GM12878 (cell line): ENCODE data around the gene DEF6. TPM values are rescaled to one million over a fixed set of nuclear protein-coding genes. Genes with fewer than 3 reads are reported as not detected.
A peak's percentile ranks its signal among the peaks of the same experiment; 100 is the strongest.

Experiments
- ATAC-seq: fragments of 200-7000 bp; cut with Tn5 transposase; 3 replicates; pipeline ENCODE4 v1.9.1; 2020; ENCODE audit warnings: mild to moderate bottlenecking, moderate library complexity
- BruUV-seq: library from RNA; stranded (reverse); fragments of 400-500 nt; replicated peaks from 2 replicates; lab custom pipeline; 2021; lab: Mats Ljungman, UMichigan
- CTCF ChIA-PET: fragments of 300-600 bp; sonication (Branson Sonifier 250); formaldehyde crosslinking; extraction: SDS; loops from one replicate; lab custom pipeline; 2021; ENCODE audit warnings: inconsistent platforms; lab: Yijun Ruan, JAX
- POLR2A ChIA-PET: fragments of 350-600 bp; formaldehyde crosslinking; extraction: SDS; loops from one replicate; lab custom pipeline; 2021; ENCODE audit warnings: inconsistent platforms; lab: Charles Lee
- RAD21 ChIA-PET: fragments of 300-600 bp; sonication (Branson Sonifier 250); formaldehyde crosslinking; loops from one replicate; lab custom pipeline; 2023; ENCODE audit warnings: antibody characterized with exemption; ENCODE audit not compliant: unreplicated experiment; lab: Charles Lee
- SMC1A ChIA-PET: fragments of 300-600 bp; sonication (Branson Sonifier 250); formaldehyde crosslinking; loops from one replicate; lab custom pipeline; 2023; ENCODE audit not compliant: unreplicated experiment, uncharacterized antibody; lab: Charles Lee
- DNase-seq: peaks from one replicate; pipeline ENCODE4 v3.0.0-alpha.2; 2011; ENCODE audit warnings: low read depth, low spot score
- FAIRE-seq: peaks from 3 replicates; lab custom pipeline; 2011; peaks lifted over from hg19 to GRCh38; lab: Jason Lieb, UNC
- H2AFZ ChIP-seq: 2 replicates; pipeline ENCODE4 v1.6.0; 2011; ENCODE audit warnings: low read depth, low read length, control low read depth; ENCODE audit not compliant: control insufficient read depth
- H3K27ac ChIP-seq: 2 replicates; pipeline ENCODE4 v1.5.1; 2011; ENCODE audit warnings: control low read depth; ENCODE audit not compliant: control insufficient read depth, insufficient read depth
- H3K27me3 ChIP-seq, 2 experiments: replicated peaks in 1 of 2; 2 replicates each; pipeline versions ENCODE4 v1.6.0 to v1.6.1; 2011; ENCODE audit warnings: low read length in 1 of 2; ENCODE audit not compliant: control insufficient read depth in 2 of 2, insufficient read depth in 2 of 2
- H3K36me3 ChIP-seq, 2 experiments: 2 replicates each; pipeline ENCODE4 v1.5.1; 2011; ENCODE audit warnings: low read length in 1 of 2; ENCODE audit not compliant: control insufficient read depth in 2 of 2, insufficient read depth in 2 of 2
- H3K4me1 ChIP-seq: 2 replicates; pipeline ENCODE4 v1.6.1; 2011; ENCODE audit warnings: mild to moderate bottlenecking, low read length, moderate library complexity, mixed read lengths; ENCODE audit not compliant: control insufficient read depth, insufficient read depth
- H3K4me2 ChIP-seq: 2 replicates; pipeline ENCODE4 v1.6.0; 2011; ENCODE audit warnings: control low read depth; ENCODE audit not compliant: control insufficient read depth, insufficient read depth
- H3K4me3 ChIP-seq: fragments of 200-600 bp; sonication (generic); 2 replicates; pipeline ENCODE4 v1.5.1; 2016
- H3K79me2 ChIP-seq: 2 replicates; pipeline ENCODE4 v1.6.0; 2011; ENCODE audit warnings: low read length; ENCODE audit not compliant: control insufficient read depth, insufficient read depth
- H3K9ac ChIP-seq: 2 replicates; pipeline ENCODE4 v1.8.0; 2011; ENCODE audit warnings: low read length, control low read depth, mixed read lengths; ENCODE audit not compliant: control insufficient read depth, insufficient read depth
- H3K9me3 ChIP-seq: replicated peaks from 3 replicates; pipeline ENCODE4 v1.5.1; 2011; ENCODE audit warnings: mild to moderate bottlenecking, low read length; ENCODE audit not compliant: control insufficient read depth, insufficient read depth
- H4K20me1 ChIP-seq: 2 replicates; pipeline ENCODE4 v1.6.0; 2011; ENCODE audit not compliant: control insufficient read depth, insufficient read depth
- CREB1 ChIP-seq: IDR thresholded peaks from 2 replicates; pipeline ENCODE4 v1.6.1; 2012; ENCODE audit warnings: low read depth, mild to moderate bottlenecking, inconsistent platforms
- CREM ChIP-seq: IDR thresholded peaks from 2 replicates; pipeline ENCODE4 v1.6.1; 2014; ENCODE audit warnings: antibody characterized with exemption, low read depth
- FOXK2 ChIP-seq: fragments of 450-650 bp; IDR thresholded peaks from 2 replicates; pipeline ENCODE4 v1.6.1; 2017; ENCODE audit warnings: mild to moderate bottlenecking, moderate library complexity
- MEF2A ChIP-seq: IDR thresholded peaks from 2 replicates; pipeline ENCODE4 v1.6.1; 2011; ENCODE audit warnings: low read depth, mild to moderate bottlenecking, low read length, moderate library complexity; ENCODE audit not compliant: insufficient read depth
- NBN ChIP-seq: fragments of 450-650 bp; IDR thresholded peaks from 2 replicates; pipeline ENCODE4 v1.6.1; 2016
- POLR2A ChIP-seq: IDR thresholded peaks from 2 replicates; pipeline ENCODE4 v1.6.1; 2011; ENCODE audit warnings: low read depth, mild to moderate bottlenecking, low read length
- POLR2AphosphoS2 ChIP-seq: IDR thresholded peaks from 2 replicates; pipeline ENCODE4 v1.6.1; 2011; ENCODE audit warnings: low read depth, mild to moderate bottlenecking, low read length, improper control_type of control experiment, moderate library complexity
- RBBP5 ChIP-seq: fragments of 200-600 bp; sonication (generic); conservative IDR thresholded peaks from 2 replicates; pipeline ENCODE4 v1.6.1; 2016
- RFX5 ChIP-seq: IDR thresholded peaks from 2 replicates; pipeline ENCODE4 v1.6.1; 2011; ENCODE audit warnings: low read depth, low read length, improper control_type of control experiment
- SIX5 ChIP-seq: IDR thresholded peaks from 2 replicates; pipeline ENCODE4 v1.6.1; 2011; ENCODE audit warnings: mild to moderate bottlenecking, low read depth, low read length, moderate library complexity; ENCODE audit not compliant: severe bottlenecking
- TCF12 ChIP-seq: IDR thresholded peaks from 2 replicates; pipeline ENCODE4 v1.6.1; 2011; ENCODE audit warnings: low read depth, mild to moderate bottlenecking, low read length
- USF1 ChIP-seq: IDR thresholded peaks from 2 replicates; pipeline ENCODE4 v1.6.1; 2011; ENCODE audit warnings: borderline replicate concordance, low read depth, mild to moderate bottlenecking, moderate library complexity, mixed read lengths, low read length; ENCODE audit not compliant: insufficient read depth; ENCODE audit errors: extremely low read length
- WGBS: methylation state at CpG from one replicate; pipeline ENCODE4 v1.1.6; 2016; ENCODE audit warnings: low lambda C conversion rate; ENCODE audit not compliant: insufficient replicate concordance, insufficient coverage; ENCODE audit errors: missing lambda C conversion rate; 5-methylcytosine and 5-hydroxymethylcytosine counted together
- in situ Hi-C: fragments of 300-500 bp; cut with MboI; formaldehyde crosslinking; loops from 9 replicates; pipeline ENCODE4 v1.14.3; 2018; ENCODE audit warnings: mixed read lengths
- intact Hi-C: fragments of 100-400 bp; cut with micrococcal nuclease; formaldehyde crosslinking; loops from one replicate; pipeline ENCODE4 v1.14.2; 2022; ENCODE audit not compliant: unreplicated experiment
- polyA plus RNA-seq, 11 experiments: library from polyadenylated mRNA; depleted of rRNA in 4 of 11; unstranded in 6 of 11; stranded (reverse) in 5 of 11; fragments of >200 nt; fragmentation: Nextera tagmentation in 4 of 11; fragmentation: Illumina TruSeq in 1 of 11; extraction: Ambion mirVana in 4 of 11; extraction: Trizol in 1 of 11; gene quantifications; 1 replicate in 1 of 11; 2 replicates in 10 of 11; pipeline versions ENCODE4 v1.2.1 to v1.2.3, GENCODE V29; 2011 to 2016; ENCODE audit warnings: inconsistent platforms in 2 of 11, missing spikeins in 2 of 11, low read depth in 1 of 11
- total RNA-seq, 4 experiments: library from RNA; depleted of rRNA in 3 of 4; stranded (reverse); fragments of >200 nt in 3 of 4; fragmentation: Illumina TruSeq in 1 of 4; extraction: Trizol in 1 of 4; gene quantifications; 2 replicates each; pipeline versions ENCODE4 v1.2.1 to v1.2.3, GENCODE V29; 2013 to 2021
- TF ChIP-seq, protein P1 (sequence below): fragments of 450-650 bp; IDR thresholded peaks from 2 replicates; pipeline ENCODE4 v1.6.1; 2017; ENCODE audit warnings: borderline replicate concordance

The DEF6 gene
- total and polyA plus RNA-seq, 10 of the 15 experiments (the other 5 are each of a cell fraction or from before 2014, with no cell fraction given): 3.3 to 69.5 (median 48.8) TPM

GRCh38 chr6:35367646-35368037, 70.0 kb downstream of the DEF6 start:
- Histone ChIP-seq H4K20me1 (no peaks in the 10 kb centered on the region), H3K9me3 (no peaks in the 10 kb centered on the region), H3K4me3 (no peak overlapping the region), H3K36me3 (no peaks in the 10 kb centered on the region; a peak in 1 of 4 replicates), H3K4me1 (peaks cover 48% of the 10 kb centered on the region), H3K4me2 (no peak overlapping the region), H3K9ac (no peak overlapping the region), H2AFZ (no peak overlapping the region), H3K79me2 (peaks cover 13% of the 10 kb centered on the region), H3K27me3 (no peaks in the 10 kb centered on the region), H3K27ac (peak overlapping the region; percentile 79)
- no peak for TF ChIP-seq POLR2AphosphoS2
- intact Hi-C loops (no loop called here), in situ Hi-C loops (no loop called here)
- ATAC-seq (no peak), FAIRE-seq (no peak), DNase-seq (no peak)
- WGBS: 98% methylated on average over 5 of the region's 5 CpGs
- CTCF ChIA-PET: no interaction called here
- no TSS peak for BruUV-seq
- SMC1A ChIA-PET: interaction anchor here (1.1 kb wide), 1 partner anchor 83 kb away, joined by 3 read pairs; no protein-coding TSS in a partner anchor
- RAD21 ChIA-PET: interaction anchor here (1.4 kb wide), 1 partner anchor 67 kb away, joined by 3 read pairs; no protein-coding TSS in a partner anchor
- POLR2A ChIA-PET: interaction anchor here (1.4 kb wide), 1 partner anchor 34 kb away, joined by 5 read pairs; no protein-coding TSS in a partner anchor

DNA sequence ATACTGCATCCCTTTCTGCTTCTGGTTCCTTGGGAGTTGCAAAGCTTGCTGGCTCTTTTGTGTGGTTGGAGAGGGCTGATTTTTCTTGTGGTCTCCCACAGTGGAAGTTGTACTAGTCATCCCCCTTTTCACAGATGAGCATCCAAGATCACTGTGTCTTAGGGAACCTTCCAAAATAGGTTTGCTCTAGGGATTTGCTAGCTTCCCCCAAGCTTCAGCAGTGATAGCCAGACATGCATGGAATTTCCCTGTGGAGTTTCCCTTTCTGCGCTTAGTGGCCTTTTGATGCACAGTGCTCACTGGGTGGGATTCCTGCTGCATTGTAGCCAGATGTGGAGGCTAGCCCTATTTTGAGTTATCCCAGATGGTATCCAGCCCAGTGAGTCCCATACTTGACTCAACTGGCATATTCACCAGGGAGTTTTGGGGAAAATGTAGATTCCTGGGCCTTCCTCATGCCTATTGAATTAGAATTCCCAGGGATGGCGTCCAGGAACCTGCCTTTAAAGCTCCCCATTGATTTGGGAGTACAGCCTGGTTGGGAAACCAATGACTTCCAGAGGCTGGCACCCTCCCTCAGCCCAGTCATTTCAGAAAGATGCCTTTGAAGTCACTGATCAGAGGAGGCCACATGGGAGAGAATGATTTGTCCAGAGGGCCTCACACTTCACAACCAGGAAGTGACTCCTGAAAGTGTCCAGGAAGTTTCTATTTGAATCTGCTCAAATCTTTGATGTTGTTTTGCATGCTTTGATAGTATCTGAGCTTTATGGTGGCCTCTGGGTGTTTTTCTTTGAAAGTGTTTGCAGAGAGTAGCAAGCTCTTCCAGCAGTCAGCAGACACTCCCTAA, 70.6 kb downstream of the DEF6 start:
- ChIA-PET CTCF (interaction anchor here (0.9 kb wide), 1 partner anchor 24 kb away, joined by 3 read pairs; no protein-coding TSS in a partner anchor), SMC1A (interaction anchor here (0.8 to 1.1 kb wide), 5 partner anchors 19 to 83 kb away, joined by 3 read pairs; no protein-coding TSS in a partner anchor)
- peak; percentile 72 for FAIRE-seq
- TF ChIP-seq RFX5: no peak
- TF ChIP-seq NBN: no peak
- no peak for TF ChIP-seq SIX5
- TF ChIP-seq, protein P1, sequence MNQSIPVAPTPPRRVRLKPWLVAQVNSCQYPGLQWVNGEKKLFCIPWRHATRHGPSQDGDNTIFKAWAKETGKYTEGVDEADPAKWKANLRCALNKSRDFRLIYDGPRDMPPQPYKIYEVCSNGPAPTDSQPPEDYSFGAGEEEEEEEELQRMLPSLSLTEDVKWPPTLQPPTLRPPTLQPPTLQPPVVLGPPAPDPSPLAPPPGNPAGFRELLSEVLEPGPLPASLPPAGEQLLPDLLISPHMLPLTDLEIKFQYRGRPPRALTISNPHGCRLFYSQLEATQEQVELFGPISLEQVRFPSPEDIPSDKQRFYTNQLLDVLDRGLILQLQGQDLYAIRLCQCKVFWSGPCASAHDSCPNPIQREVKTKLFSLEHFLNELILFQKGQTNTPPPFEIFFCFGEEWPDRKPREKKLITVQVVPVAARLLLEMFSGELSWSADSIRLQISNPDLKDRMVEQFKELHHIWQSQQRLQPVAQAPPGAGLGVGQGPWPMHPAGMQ: no peak
- no peak for TF ChIP-seq FOXK2
- no peak for TF ChIP-seq USF1
- no peak for TF ChIP-seq POLR2A
- no peak for TF ChIP-seq RBBP5
- TF ChIP-seq CREM: peak; percentile 41
- no peak for TF ChIP-seq MEF2A
- TF ChIP-seq TCF12: no peak
- TF ChIP-seq CREB1: peak; percentile 43; the same call in 1 of the 2 replicates

More for the DNA sequence above, 70.6 kb downstream of the DEF6 start:
- H3K4me1 ChIP-seq: peaks cover 44% of the 10 kb centered on the region
- no TSS peak for BruUV-seq
- intact Hi-C loops (no loop called here), in situ Hi-C loops (no loop called here)
- 89% methylated on average over 2 of the region's 2 CpGs for WGBS
- H3K36me3 ChIP-seq: no peaks in the 10 kb centered on the region; a peak in 1 of 4 replicates
- no peaks in the 10 kb centered on the region for H4K20me1 ChIP-seq
- H3K27me3 ChIP-seq: no peaks in the 10 kb centered on the region
- H3K27ac ChIP-seq: peak overlapping the region; percentile 79
- ChIA-PET POLR2A (interaction anchor here (0.7 to 1.4 kb wide), 4 partner anchors 19 to 192 kb away, joined by 3 to 5 read pairs (median 4); no protein-coding TSS in a partner anchor), RAD21 (interaction anchor here (0.6 to 1.4 kb wide), 5 partner anchors 45 to 81 kb away, joined by 3 read pairs; no protein-coding TSS in a partner anchor)
- H3K9ac ChIP-seq: peak overlapping the region; percentile 19; the same call in 1 of the 2 replicates
- H3K4me2 ChIP-seq: peak overlapping the region; percentile 64
- DNase-seq (no peak), ATAC-seq (peak; percentile 60)
- H3K4me3 ChIP-seq: 0 out of 2 replicates have a peak overlapping the region, but pooled peaks have one; percentile 7
- no peak overlapping the region for H2AFZ ChIP-seq
- peaks cover 11% of the 10 kb centered on the region for H3K79me2 ChIP-seq
- no peaks in the 10 kb centered on the region for H3K9me3 ChIP-seq
